Uterus (tissue), 2 donors: ENCODE data around the gene BOD1L1.

Source experiments
- CTCF ChIP-seq, 4 experiments: fragments of 200-600 bp in 2 of 4; fragments of 450-650 bp in 2 of 4; sonication (generic) in 2 of 4; IDR thresholded peaks; one replicate each; pipeline ENCODE4 v1.5.1; 2016 to 2019; ENCODE audit warnings: antibody characterized with exemption in 4 of 4, mild to moderate bottlenecking in 2 of 4, moderate library complexity in 1 of 4
- POLR2A ChIP-seq, 2 donors: fragments of 450-650 bp; IDR thresholded peaks; one replicate each; pipeline ENCODE4 v1.6.1; 2016; ENCODE audit warnings: antibody characterized with exemption in 2 of 2, mild to moderate bottlenecking in 1 of 2, moderate library complexity in 1 of 2

- TF ChIP-seq CTCF (IDR thresholded peaks at IDR 0.05) = no peak
- TF ChIP-seq POLR2A (IDR thresholded peaks at IDR 0.05) = no peak
These were observed 45.6 kb upstream of the BOD1L1 start for GRCh38 chr4:13673167-13673566.
